ENCODE measurements around the gene GREB1.

GREB1 gene

GRCh38 chr2:11662882-11663281 is 129.0 kb downstream of the GREB1 start:
- DNase-seq (ENCODE audit: low spot score), result no peak

- DNase-seq (ENCODE audit: low spot score), result no peak
These were observed 129.6 kb downstream of the GREB1 start for GRCh38 chr2:11663427-11663826.

- DNase-seq (ENCODE audit: low spot score), result no peak
These were observed 131.2 kb downstream of the GREB1 start for GRCh38 chr2:11665028-11665427.

- DNase-seq (ENCODE audit: low spot score), result no peak
These were observed 131.9 kb downstream of the GREB1 start for GRCh38 chr2:11665510-11666362.

- no peak for DNase-seq (ENCODE audit: low spot score)
These were observed 133.3 kb downstream of the GREB1 start for GRCh38 chr2:11667194-11667593.

GRCh38 chr2:11667866-11668637 is 134.2 kb downstream of the GREB1 start:
- no peak for DNase-seq (ENCODE audit: low spot score)

GRCh38 chr2:11669454-11670291 is 135.8 kb downstream of the GREB1 start, which contains the start of gene NTSR2:
Gene NTSR2, minus strand, starts transcription at chr2:11670195. Its CDS starts 66 bp downstream, at chr2:11670129.
- DNase-seq (ENCODE audit: low spot score), result no peak

- DNase-seq (ENCODE audit: low spot score), result no peak
These were observed 138.6 kb downstream of the GREB1 start for GRCh38 chr2:11672407-11672806.

GRCh38 chr2:11674983-11675382 is 141.1 kb downstream of the GREB1 start:
- DNase-seq (ENCODE audit: low spot score), result no peak

GRCh38 chr2:11675423-11676112 is 141.7 kb downstream of the GREB1 start:
- no peak for DNase-seq (ENCODE audit: low spot score)

GRCh38 chr2:11676640-11677039 is 142.8 kb downstream of the GREB1 start:
- DNase-seq (ENCODE audit: low spot score), result no peak

GRCh38 chr2:11677136-11678055 is 143.6 kb downstream of the GREB1 start:
- DNase-seq (ENCODE audit: low spot score), result no peak

- DNase-seq (ENCODE audit: low spot score), result no peak
These were observed 144.6 kb downstream of the GREB1 start for GRCh38 chr2:11678306-11678960.

GRCh38 chr2:11679016-11679415 is 145.2 kb downstream of the GREB1 start:
- DNase-seq (ENCODE audit: low spot score), result no peak

GRCh38 chr2:11679486-11680181 is 145.8 kb downstream of the GREB1 start:
- DNase-seq (ENCODE audit: low spot score), result no peak

GRCh38 chr2:11680182-11680900 is 146.5 kb downstream of the GREB1 start:
- DNase-seq (ENCODE audit: low spot score), result no peak

- DNase-seq (ENCODE audit: low spot score), result no peak
These were observed 147.3 kb downstream of the GREB1 start for GRCh38 chr2:11680901-11681721.
